ENCODE results near the gene SPATA46. TPM values are rescaled to one million over a fixed set of nuclear protein-coding genes. Genes with fewer than 3 reads are reported as not detected.

The SPATA46 gene
- total and polyA plus RNA-seq, 9 of the 15 experiments (the other 6 are each of a cell fraction or from before 2014, with no cell fraction given), result 0.04 to 0.11 TPM; not detected in 7

DNA sequence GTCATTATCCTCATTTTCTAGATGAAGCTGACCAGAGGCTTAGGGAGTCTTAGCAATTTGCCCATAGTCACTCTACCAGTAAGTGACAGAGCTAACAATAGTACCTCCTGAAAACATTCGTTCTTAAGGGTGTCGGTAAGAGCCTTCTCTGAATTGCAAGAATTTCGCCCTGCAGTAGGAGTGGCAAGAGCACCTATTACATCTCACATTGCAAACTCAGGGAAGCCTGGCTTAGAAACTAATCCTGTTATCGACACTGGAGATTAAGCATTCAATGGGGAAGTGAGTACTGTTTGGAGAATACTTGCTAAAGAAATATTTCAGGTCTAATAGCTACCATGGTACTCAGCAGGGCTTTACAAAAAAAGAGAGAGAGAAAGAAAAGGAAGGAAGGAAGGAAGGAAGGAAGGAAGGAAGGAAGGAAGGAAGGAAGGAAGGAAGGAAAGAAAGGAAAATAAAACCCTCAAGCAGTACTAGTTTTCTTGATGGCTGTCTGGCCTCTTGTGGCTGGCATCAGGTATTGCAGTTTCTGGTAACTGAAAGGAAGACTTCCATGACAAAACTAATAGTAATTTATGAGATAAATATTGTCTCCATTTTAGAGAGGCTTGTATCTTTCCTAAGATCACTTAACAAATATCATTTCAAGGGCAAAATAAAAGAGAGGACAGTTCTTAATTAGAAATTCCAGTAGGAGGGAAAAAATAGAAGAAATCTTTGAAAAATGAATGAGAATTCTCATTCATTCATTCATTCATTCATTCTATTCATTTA is 15.3 kb upstream of the SPATA46 start (continued):
- no peak for TF ChIP-seq MEF2A (IDR thresholded peaks at IDR 0.05; ENCODE audit: control insufficient read depth, low read depth, low read length)
- TF ChIP-seq, protein P1, sequence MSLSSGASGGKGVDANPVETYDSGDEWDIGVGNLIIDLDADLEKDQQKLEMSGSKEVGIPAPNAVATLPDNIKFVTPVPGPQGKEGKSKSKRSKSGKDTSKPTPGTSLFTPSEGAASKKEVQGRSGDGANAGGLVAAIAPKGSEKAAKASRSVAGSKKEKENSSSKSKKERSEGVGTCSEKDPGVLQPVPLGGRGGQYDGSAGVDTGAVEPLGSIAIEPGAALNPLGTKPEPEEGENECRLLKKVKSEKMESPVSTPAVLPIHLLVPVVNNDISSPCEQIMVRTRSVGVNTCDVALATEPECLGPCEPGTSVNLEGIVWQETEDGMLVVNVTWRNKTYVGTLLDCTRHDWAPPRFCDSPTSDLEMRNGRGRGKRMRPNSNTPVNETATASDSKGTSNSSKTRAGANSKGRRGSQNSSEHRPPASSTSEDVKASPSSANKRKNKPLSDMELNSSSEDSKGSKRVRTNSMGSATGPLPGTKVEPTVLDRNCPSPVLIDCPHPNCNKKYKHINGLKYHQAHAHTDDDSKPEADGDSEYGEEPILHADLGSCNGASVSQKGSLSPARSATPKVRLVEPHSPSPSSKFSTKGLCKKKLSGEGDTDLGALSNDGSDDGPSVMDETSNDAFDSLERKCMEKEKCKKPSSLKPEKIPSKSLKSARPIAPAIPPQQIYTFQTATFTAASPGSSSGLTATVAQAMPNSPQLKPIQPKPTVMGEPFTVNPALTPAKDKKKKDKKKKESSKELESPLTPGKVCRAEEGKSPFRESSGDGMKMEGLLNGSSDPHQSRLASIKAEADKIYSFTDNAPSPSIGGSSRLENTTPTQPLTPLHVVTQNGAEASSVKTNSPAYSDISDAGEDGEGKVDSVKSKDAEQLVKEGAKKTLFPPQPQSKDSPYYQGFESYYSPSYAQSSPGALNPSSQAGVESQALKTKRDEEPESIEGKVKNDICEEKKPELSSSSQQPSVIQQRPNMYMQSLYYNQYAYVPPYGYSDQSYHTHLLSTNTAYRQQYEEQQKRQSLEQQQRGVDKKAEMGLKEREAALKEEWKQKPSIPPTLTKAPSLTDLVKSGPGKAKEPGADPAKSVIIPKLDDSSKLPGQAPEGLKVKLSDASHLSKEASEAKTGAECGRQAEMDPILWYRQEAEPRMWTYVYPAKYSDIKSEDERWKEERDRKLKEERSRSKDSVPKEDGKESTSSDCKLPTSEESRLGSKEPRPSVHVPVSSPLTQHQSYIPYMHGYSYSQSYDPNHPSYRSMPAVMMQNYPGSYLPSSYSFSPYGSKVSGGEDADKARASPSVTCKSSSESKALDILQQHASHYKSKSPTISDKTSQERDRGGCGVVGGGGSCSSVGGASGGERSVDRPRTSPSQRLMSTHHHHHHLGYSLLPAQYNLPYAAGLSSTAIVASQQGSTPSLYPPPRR (CRISPR knock-in tag; IDR thresholded peaks at IDR 0.05; ENCODE audit: borderline replicate concordance), result no peak
- TF ChIP-seq, protein P2, sequence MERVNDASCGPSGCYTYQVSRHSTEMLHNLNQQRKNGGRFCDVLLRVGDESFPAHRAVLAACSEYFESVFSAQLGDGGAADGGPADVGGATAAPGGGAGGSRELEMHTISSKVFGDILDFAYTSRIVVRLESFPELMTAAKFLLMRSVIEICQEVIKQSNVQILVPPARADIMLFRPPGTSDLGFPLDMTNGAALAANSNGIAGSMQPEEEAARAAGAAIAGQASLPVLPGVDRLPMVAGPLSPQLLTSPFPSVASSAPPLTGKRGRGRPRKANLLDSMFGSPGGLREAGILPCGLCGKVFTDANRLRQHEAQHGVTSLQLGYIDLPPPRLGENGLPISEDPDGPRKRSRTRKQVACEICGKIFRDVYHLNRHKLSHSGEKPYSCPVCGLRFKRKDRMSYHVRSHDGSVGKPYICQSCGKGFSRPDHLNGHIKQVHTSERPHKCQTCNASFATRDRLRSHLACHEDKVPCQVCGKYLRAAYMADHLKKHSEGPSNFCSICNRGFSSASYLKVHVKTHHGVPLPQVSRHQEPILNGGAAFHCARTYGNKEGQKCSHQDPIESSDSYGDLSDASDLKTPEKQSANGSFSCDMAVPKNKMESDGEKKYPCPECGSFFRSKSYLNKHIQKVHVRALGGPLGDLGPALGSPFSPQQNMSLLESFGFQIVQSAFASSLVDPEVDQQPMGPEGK (CRISPR knock-in tag; IDR thresholded peaks at IDR 0.05; ENCODE audit: borderline replicate concordance), result no peak
- TF ChIP-seq, protein P3, sequence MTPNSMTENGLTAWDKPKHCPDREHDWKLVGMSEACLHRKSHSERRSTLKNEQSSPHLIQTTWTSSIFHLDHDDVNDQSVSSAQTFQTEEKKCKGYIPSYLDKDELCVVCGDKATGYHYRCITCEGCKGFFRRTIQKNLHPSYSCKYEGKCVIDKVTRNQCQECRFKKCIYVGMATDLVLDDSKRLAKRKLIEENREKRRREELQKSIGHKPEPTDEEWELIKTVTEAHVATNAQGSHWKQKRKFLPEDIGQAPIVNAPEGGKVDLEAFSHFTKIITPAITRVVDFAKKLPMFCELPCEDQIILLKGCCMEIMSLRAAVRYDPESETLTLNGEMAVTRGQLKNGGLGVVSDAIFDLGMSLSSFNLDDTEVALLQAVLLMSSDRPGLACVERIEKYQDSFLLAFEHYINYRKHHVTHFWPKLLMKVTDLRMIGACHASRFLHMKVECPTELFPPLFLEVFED (CRISPR knock-in tag; conservative IDR thresholded peaks at IDR 0.05), result peak; percentile 91
- TF ChIP-seq NEUROD1 (IDR thresholded peaks at IDR 0.05; ENCODE audit: borderline replicate concordance, low read depth, low read length, partially characterized antibody), result no peak
- TF ChIP-seq, protein P4, sequence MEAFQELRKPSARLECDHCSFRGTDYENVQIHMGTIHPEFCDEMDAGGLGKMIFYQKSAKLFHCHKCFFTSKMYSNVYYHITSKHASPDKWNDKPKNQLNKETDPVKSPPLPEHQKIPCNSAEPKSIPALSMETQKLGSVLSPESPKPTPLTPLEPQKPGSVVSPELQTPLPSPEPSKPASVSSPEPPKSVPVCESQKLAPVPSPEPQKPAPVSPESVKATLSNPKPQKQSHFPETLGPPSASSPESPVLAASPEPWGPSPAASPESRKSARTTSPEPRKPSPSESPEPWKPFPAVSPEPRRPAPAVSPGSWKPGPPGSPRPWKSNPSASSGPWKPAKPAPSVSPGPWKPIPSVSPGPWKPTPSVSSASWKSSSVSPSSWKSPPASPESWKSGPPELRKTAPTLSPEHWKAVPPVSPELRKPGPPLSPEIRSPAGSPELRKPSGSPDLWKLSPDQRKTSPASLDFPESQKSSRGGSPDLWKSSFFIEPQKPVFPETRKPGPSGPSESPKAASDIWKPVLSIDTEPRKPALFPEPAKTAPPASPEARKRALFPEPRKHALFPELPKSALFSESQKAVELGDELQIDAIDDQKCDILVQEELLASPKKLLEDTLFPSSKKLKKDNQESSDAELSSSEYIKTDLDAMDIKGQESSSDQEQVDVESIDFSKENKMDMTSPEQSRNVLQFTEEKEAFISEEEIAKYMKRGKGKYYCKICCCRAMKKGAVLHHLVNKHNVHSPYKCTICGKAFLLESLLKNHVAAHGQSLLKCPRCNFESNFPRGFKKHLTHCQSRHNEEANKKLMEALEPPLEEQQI (IDR thresholded peaks at IDR 0.05), result peak; percentile 66; the same call in 1 of the 2 replicates
- no peak for TF ChIP-seq PHF20 (IDR thresholded peaks at IDR 0.05; ENCODE audit: partially characterized antibody)
- peak; percentile 69 for TF ChIP-seq SMARCE1 (IDR thresholded peaks at IDR 0.05)
- no peak for TF ChIP-seq ESRRA (IDR thresholded peaks at IDR 0.05; ENCODE audit: borderline replicate concordance, low read depth)
- TF ChIP-seq HLTF (IDR thresholded peaks at IDR 0.05), result peak; percentile 74
- peak; percentile 35; the same call in 1 of the 2 replicates for TF ChIP-seq MTA2 (IDR thresholded peaks at IDR 0.05; ENCODE audit: low read depth)
- TF ChIP-seq, protein P5, sequence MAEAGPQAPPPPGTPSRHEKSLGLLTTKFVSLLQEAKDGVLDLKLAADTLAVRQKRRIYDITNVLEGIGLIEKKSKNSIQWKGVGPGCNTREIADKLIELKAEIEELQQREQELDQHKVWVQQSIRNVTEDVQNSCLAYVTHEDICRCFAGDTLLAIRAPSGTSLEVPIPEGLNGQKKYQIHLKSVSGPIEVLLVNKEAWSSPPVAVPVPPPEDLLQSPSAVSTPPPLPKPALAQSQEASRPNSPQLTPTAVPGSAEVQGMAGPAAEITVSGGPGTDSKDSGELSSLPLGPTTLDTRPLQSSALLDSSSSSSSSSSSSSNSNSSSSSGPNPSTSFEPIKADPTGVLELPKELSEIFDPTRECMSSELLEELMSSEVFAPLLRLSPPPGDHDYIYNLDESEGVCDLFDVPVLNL (CRISPR knock-in tag; IDR thresholded peaks at IDR 0.05; ENCODE audit: low read depth), result no peak
- TF ChIP-seq OTX1 (CRISPR knock-in tag; IDR thresholded peaks at IDR 0.05), result peak; percentile 78; the same call in 1 of the 2 replicates
